Type B pancreatic cell (in vitro differentiated cells): Measurements from ENCODE around the gene MAF. TPM values are rescaled to one million over a fixed set of nuclear protein-coding genes. Genes with fewer than 3 reads are reported as not detected.

Source experiments
- DNase-seq: peaks from one replicate; pipeline ENCODE4 v3.0.0; 2021; ENCODE audit warnings: mixed read lengths; ENCODE audit not compliant: unreplicated experiment; ENCODE audit errors: extremely low spot score
- H3K27ac Mint-ChIP-seq: 2 replicates; pipeline ENCODE4 v1.8.0; 2021; ENCODE audit warnings: mild to moderate bottlenecking, mixed read lengths
- H3K27me3 Mint-ChIP-seq: 2 replicates; pipeline ENCODE4 v1.8.0; 2021; ENCODE audit warnings: mixed read lengths
- H3K36me3 Mint-ChIP-seq: 2 replicates; pipeline ENCODE4 v1.8.0; 2021; ENCODE audit warnings: mixed read lengths
- H3K4me1 Mint-ChIP-seq: one replicate; pipeline ENCODE4 v1.8.0; 2021; ENCODE audit warnings: mixed read lengths; ENCODE audit not compliant: unreplicated experiment
- H3K4me3 Mint-ChIP-seq: 2 replicates; pipeline ENCODE4 v1.8.0; 2021; ENCODE audit warnings: mild to moderate bottlenecking, mixed read lengths
- H3K9me3 Mint-ChIP-seq: 2 replicates; pipeline ENCODE4 v1.8.0; 2021; ENCODE audit warnings: mixed read lengths
- total RNA-seq: library from RNA; stranded (reverse); gene quantifications from 2 replicates; pipeline ENCODE4 v1.2.1, GENCODE V29; 2021; ENCODE audit warnings: low replicate concordance
- TF ChIP-seq, protein P1 (sequence below): fragments of 200-600 bp; sonication (generic); conservative IDR thresholded peaks from 2 replicates; pipeline ENCODE4 v1.5.0; 2021; ENCODE audit warnings: antibody characterized with exemption, mild to moderate bottlenecking

Gene MAF
- total RNA-seq, 1 donor from 2014 or later: 33.0 TPM

GRCh38 chr16:79563921-79564320 is 36.6 kb downstream of the MAF start:
- no peaks in the 10 kb centered on the region for H3K36me3 Mint-ChIP-seq
- no peak overlapping the region for H3K4me3 Mint-ChIP-seq
- no peak overlapping the region for H3K27ac Mint-ChIP-seq
- no peaks in the 10 kb centered on the region for H3K4me1 Mint-ChIP-seq
- no peaks in the 10 kb centered on the region for H3K9me3 Mint-ChIP-seq
- peaks cover 7% of the 10 kb centered on the region for H3K27me3 Mint-ChIP-seq
- no peak for DNase-seq
- TF ChIP-seq, protein P1, sequence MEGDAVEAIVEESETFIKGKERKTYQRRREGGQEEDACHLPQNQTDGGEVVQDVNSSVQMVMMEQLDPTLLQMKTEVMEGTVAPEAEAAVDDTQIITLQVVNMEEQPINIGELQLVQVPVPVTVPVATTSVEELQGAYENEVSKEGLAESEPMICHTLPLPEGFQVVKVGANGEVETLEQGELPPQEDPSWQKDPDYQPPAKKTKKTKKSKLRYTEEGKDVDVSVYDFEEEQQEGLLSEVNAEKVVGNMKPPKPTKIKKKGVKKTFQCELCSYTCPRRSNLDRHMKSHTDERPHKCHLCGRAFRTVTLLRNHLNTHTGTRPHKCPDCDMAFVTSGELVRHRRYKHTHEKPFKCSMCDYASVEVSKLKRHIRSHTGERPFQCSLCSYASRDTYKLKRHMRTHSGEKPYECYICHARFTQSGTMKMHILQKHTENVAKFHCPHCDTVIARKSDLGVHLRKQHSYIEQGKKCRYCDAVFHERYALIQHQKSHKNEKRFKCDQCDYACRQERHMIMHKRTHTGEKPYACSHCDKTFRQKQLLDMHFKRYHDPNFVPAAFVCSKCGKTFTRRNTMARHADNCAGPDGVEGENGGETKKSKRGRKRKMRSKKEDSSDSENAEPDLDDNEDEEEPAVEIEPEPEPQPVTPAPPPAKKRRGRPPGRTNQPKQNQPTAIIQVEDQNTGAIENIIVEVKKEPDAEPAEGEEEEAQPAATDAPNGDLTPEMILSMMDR: no peak

GRCh38 chr16:79562166-79562823 is 38.2 kb downstream of the MAF start:
- peaks cover 9% of the 10 kb centered on the region for H3K9me3 Mint-ChIP-seq
- H3K4me1 Mint-ChIP-seq: no peaks in the 10 kb centered on the region
- TF ChIP-seq, protein P1: no peak
- peaks cover 14% of the 10 kb centered on the region for H3K27me3 Mint-ChIP-seq
- no peak overlapping the region for H3K27ac Mint-ChIP-seq
- H3K4me3 Mint-ChIP-seq: no peak overlapping the region
- no peak for DNase-seq
- H3K36me3 Mint-ChIP-seq: no peaks in the 10 kb centered on the region

- Mint-ChIP-seq H3K36me3 (no peaks in the 10 kb centered on the region), H3K27me3 (peaks cover 15% of the 10 kb centered on the region), H3K9me3 (peaks cover 12% of the 10 kb centered on the region), H3K27ac (no peak overlapping the region), H3K4me1 (no peaks in the 10 kb centered on the region), H3K4me3 (no peak overlapping the region)
- no peak for DNase-seq
- TF ChIP-seq, protein P1: no peak
Measured at GRCh38 chr16:79561729-79562128, 38.8 kb downstream of the MAF start.

- H3K4me3 Mint-ChIP-seq: no peak overlapping the region
Measured at GRCh38 chr16:79560923-79561322, 39.6 kb downstream of the MAF start.

DNA sequence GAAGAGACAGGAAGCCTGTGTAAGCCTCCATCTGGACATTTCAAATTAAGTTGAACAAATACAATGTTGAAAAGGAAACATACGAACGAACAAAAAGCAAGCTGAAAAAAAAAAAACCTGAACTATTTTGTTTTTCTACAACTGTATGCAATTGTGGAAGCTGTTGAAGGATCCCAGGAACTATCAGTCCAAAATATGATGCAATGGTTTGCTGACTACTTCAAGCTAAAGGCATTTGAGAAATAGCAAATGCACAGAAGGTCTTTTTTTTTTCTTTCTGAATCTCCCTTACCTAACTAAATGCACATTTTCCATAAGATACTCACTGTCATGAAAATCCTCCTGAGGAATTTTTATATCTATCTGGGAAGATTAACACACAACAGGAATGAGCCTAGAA is 40.2 kb downstream of the MAF start:
- TF ChIP-seq, protein P1: no peak
- no peaks in the 10 kb centered on the region for H3K4me1 Mint-ChIP-seq
- H3K4me3 Mint-ChIP-seq: no peak overlapping the region
- H3K9me3 Mint-ChIP-seq: peaks cover 15% of the 10 kb centered on the region
- H3K27ac Mint-ChIP-seq: no peak overlapping the region
- DNase-seq: no peak
- peaks cover 15% of the 10 kb centered on the region for H3K27me3 Mint-ChIP-seq
- H3K36me3 Mint-ChIP-seq: no peaks in the 10 kb centered on the region

More at GRCh38 chr16:79560923-79561322, 39.6 kb downstream of the MAF start:
- Mint-ChIP-seq H3K27ac (no peak overlapping the region), H3K36me3 (no peaks in the 10 kb centered on the region), H3K9me3 (peaks cover 15% of the 10 kb centered on the region), H3K27me3 (peaks cover 15% of the 10 kb centered on the region), H3K4me1 (no peaks in the 10 kb centered on the region)
- TF ChIP-seq, protein P1: no peak
- no peak for DNase-seq

DNA sequence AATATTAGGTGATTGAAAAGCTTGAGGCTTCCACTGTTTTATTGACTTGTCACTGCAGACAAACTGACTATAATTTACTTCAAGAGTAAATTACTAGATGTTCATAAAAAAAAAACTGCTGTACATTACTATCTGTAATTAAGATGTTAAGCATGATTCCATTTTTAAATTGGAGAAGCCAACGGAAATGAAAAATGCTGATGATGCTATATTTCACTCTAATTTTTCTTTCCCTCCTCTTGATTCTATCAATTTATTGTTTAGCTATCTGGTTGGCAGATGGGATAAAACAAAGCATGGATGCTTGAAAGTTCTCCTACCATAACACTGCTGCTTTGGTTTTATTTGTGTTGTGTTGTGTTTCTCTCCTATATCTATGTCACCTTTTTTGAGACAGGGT is 41.0 kb downstream of the MAF start:
- Mint-ChIP-seq H3K36me3 (no peaks in the 10 kb centered on the region), H3K9me3 (peaks cover 15% of the 10 kb centered on the region), H3K4me1 (no peaks in the 10 kb centered on the region), H3K27ac (no peak overlapping the region), H3K4me3 (no peak overlapping the region), H3K27me3 (peaks cover 21% of the 10 kb centered on the region)
- TF ChIP-seq, protein P1: no peak
- no peak for DNase-seq
